ENCODE data around the gene TRAK1.

TRAK1 gene

DNA sequence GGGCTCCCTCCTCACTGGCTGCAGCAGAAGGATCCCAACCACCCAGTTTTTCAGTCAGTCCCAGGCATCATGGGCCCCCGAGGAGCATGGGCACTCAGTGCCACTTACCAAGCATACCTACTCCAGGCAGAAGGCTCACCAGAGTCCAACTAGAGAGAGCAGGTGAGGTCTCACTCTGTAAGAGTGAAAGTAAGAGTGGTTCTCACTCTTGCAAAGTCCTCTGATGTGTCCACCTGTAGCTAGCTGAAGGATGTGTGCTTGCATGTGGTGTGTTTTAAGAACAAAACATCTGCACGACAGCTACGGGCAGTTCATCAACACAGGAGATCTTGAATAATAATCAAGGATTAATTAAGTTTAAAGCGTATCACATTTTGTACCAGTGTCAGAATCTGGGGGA lies 125.1 kb downstream of the TRAK1 start:
- TF ChIP-seq, protein P1, sequence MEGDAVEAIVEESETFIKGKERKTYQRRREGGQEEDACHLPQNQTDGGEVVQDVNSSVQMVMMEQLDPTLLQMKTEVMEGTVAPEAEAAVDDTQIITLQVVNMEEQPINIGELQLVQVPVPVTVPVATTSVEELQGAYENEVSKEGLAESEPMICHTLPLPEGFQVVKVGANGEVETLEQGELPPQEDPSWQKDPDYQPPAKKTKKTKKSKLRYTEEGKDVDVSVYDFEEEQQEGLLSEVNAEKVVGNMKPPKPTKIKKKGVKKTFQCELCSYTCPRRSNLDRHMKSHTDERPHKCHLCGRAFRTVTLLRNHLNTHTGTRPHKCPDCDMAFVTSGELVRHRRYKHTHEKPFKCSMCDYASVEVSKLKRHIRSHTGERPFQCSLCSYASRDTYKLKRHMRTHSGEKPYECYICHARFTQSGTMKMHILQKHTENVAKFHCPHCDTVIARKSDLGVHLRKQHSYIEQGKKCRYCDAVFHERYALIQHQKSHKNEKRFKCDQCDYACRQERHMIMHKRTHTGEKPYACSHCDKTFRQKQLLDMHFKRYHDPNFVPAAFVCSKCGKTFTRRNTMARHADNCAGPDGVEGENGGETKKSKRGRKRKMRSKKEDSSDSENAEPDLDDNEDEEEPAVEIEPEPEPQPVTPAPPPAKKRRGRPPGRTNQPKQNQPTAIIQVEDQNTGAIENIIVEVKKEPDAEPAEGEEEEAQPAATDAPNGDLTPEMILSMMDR (IDR thresholded peaks at IDR 0.05), result no peak
- H3K27ac ChIP-seq, result no peak overlapping the region
- intact Hi-C loops (cut with DNase I; ENCODE audit: low total_unique reads), result no loop called here
- peaks cover 8 to 62% (median 42%) of the 10 kb centered on the region in 3 donors for H3K36me3 ChIP-seq
- no peak for DNase-seq
- H3K4me1 ChIP-seq, result no peaks in the 10 kb centered on the region
- H3K4me3 ChIP-seq, result no peak overlapping the region
- H3K27me3 ChIP-seq, result no peaks in the 10 kb centered on the region
- no peaks in the 10 kb centered on the region for H3K9me3 ChIP-seq

DNA sequence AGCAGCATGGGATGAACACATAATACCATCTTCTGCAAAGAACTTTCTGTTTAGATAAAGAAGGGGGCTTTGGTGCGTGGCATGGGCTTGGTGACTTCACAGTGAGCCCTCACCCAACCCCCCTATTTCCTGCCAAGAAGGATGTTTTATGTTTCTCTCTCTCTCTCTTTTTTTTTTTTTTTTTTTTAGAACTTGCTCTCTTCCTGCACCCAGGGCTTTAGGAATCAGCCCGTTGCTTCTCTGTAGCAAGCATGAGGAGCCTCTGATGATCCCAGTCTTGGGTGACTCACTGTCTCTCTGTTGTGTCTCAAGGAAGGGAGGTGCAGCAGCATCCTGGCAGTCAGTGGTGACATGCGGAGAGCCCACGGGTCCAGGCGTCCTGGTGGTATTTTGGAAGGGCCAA lies 125.8 kb downstream of the TRAK1 start:
- no peak for DNase-seq
- TF ChIP-seq, protein P1 (IDR thresholded peaks at IDR 0.05), result no peak
- Histone ChIP-seq H3K27ac (no peak overlapping the region), H3K4me3 (no peak overlapping the region), H3K36me3 (peaks cover 4 to 62% (median 39%) of the 10 kb centered on the region in 3 donors), H3K4me1 (no peaks in the 10 kb centered on the region), H3K9me3 (no peaks in the 10 kb centered on the region), H3K27me3 (no peaks in the 10 kb centered on the region)
- intact Hi-C loops (cut with DNase I; ENCODE audit: low total_unique reads), result no loop called here

DNA sequence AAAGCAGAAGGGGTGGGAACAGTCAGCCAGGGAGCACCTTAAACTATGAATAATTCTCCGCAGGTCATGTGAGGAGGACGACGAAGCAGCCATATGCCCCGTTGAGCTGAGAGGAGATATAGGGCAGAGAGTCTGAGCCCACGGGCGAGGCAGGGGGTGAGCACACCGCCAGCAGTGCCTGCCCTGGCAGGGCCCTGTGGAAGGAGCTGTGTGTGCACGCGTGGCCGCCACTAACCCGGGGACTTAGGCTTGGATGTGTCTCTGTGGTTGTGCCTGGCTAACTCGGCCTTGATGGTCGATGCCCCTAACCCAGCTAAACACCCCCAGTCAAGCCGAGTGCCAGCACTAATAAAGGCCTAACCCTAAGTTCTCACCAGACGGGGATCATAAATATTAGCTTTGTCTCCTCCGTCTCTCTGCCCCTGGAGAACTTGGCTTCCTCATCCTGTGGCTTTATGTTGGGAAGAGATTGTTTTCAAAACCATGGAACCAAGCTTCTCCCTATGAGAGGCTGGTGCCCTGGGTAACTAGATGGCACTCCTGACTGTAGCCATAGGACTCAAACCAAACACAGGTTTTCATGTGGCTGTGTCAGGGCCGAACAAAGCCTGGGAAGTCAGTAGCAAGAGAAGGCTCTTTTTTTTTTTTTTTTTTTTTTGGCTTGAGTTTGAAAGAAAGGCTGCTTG lies 129.4 kb downstream of the TRAK1 start:
- Histone ChIP-seq H3K9me3 (no peaks in the 10 kb centered on the region), H3K36me3 (peaks cover 13 to 69% (median 52%) of the 10 kb centered on the region in 3 donors), H3K4me1 (peaks cover 0 to 7% (median 2%) of the 10 kb centered on the region in 4 donors), H3K27me3 (no peaks in the 10 kb centered on the region), H3K4me3 (no peak overlapping the region), H3K27ac (no peak overlapping the region)
- DNase-seq, result no peak
- intact Hi-C loops (cut with DNase I; ENCODE audit: low total_unique reads), result no loop called here
- TF ChIP-seq, protein P1 (IDR thresholded peaks at IDR 0.05), result no peak

DNA sequence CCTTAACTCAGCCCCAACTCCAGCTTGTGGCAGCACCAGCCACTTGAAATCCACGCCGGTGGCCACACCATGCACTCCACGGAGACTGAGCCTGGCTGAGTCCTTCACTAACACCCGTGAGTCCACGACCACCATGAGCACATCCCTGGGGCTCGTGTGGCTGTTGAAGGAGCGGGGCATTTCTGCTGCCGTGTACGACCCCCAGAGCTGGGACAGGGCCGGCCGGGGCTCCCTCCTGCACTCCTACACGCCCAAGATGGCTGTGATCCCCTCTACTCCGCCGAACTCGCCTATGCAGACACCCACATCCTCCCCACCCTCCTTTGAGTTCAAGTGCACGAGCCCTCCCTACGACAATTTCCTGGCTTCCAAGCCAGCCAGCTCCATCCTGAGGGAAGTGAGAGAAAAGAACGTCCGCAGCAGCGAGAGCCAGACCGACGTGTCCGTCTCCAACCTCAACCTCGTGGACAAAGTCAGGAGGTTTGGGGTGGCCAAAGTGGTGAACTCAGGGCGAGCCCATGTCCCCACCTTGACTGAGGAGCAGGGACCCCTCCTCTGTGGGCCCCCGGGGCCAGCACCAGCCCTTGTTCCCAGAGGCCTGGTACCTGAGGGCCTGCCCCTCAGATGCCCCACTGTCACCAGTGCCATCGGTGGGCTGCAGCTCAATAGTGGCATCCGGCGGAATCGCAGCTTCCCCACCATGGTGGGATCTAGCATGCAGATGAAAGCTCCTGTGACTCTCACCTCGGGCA lies 132.0 kb downstream of the TRAK1 start:
- TF ChIP-seq, protein P1 (IDR thresholded peaks at IDR 0.05), result no peak
- H3K4me3 ChIP-seq, result no peak overlapping the region
- peaks cover 13 to 58% (median 50%) of the 10 kb centered on the region in 3 donors for H3K36me3 ChIP-seq
- no peak overlapping the region for H3K27ac ChIP-seq
- intact Hi-C loops (cut with DNase I; ENCODE audit: low total_unique reads), result no loop called here
- H3K4me1 ChIP-seq, result peaks cover 0 to 7% (median 2%) of the 10 kb centered on the region in 4 donors
- H3K9me3 ChIP-seq, result no peaks in the 10 kb centered on the region
- no peaks in the 10 kb centered on the region for H3K27me3 ChIP-seq
- no peak for DNase-seq

DNA sequence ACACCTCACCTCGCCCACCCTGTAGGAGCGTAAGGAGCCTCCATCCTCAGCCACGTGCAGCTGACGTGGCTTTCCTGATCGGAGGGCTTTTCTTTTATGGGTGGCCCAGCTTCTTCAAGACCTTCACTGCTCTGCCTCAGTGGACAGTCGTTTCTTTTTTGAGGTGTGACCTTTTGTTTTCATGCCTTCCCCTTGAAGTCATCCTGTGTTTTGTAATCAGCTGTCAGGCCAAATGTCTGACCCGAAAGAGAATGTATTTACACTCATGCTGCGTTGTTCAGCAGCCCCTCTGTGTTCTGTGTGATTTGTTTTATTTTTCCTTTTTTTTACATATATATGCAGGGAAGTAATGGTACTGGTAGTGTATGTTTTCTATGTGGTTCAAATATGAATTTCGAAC lies 133.0 kb downstream of the TRAK1 start:
- intact Hi-C loops (cut with DNase I; ENCODE audit: low total_unique reads), result no loop called here
- H3K9me3 ChIP-seq, result no peaks in the 10 kb centered on the region
- H3K36me3 ChIP-seq, result peaks cover 13 to 50% (median 48%) of the 10 kb centered on the region in 3 donors
- H3K4me1 ChIP-seq, result peaks cover 0 to 7% (median 2%) of the 10 kb centered on the region in 4 donors
- no peaks in the 10 kb centered on the region for H3K27me3 ChIP-seq
- no peak overlapping the region for H3K4me3 ChIP-seq
- DNase-seq, result no peak
- no peak overlapping the region for H3K27ac ChIP-seq
- TF ChIP-seq, protein P1 (IDR thresholded peaks at IDR 0.05), result no peak

Data from tibial artery (tissue), 4 donors.